NCI-H2227 (cell line): ENCODE data around the gene SEC24B.

Experiments
- DNase-seq: peaks from one replicate; lab custom pipeline; 2025; ENCODE audit not compliant: unreplicated experiment; lab: John Stamatoyannopoulos, UW

The SEC24B gene

DNA sequence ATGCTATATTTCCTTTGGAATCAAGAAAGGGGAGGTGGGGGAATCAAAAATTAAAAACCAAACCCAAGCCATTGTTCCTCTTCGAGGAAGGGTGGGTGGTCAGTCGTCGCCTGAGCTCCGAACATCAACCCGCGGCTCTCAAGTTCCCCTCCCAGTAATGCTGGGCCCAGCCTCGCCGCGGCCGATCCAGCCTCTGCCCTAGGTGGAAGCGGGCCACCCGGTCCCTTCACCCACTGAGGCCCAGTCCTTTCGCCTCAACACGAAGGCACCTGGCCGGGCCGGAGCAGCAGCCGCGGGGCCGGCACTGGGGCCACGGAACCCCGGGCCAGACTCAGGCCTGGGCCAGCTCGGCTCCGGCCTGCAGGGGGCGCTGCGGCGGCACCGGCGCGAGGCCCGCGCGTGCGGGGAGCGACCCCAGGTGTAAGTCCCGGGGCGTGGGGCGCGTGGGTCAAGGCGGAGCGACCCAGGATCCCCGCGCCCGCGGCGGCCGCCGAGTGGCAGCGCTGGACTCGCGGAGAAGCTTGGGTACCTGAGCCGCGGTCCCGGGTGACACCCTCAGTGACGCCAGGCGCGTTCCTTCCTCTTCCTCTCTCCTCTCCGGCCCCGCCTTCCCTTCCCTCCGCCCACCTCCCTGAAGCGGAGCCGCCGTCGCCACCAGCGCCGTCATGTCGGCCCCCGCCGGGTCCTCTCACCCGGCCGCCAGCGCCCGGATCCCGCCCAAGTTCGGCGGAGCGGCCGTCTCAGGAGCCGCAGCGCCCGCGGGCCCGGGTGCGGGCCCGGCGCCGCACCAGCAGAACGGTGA is at the start of gene SEC24B:
SEC24B (plus strand) TSS at position 611 of the 802 bp plus-strand sequence; CDS start at position 666, 55 bp downstream.
- peak; percentile 80 for DNase-seq

DNA sequence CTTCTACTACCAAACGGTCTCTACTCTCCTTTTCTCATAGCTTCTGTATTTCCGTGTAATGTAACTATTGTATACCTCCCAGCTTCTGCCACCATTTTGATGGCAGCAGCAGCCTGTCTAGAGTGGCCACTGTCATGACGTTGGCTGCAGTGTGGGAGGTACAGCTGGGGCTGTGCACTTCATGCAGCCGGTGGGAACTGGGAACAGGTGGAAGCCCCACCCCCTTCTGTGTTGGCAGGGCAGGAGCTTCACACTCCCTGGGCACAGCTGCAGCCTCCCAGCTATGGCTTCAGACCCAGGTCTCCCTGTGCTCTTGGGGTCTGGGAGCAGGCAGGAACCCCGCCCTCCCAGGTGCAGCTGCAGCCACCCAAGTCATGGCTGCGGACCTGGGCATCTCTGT is 49.8 kb upstream of the SEC24B start:
- no peak for DNase-seq

DNA sequence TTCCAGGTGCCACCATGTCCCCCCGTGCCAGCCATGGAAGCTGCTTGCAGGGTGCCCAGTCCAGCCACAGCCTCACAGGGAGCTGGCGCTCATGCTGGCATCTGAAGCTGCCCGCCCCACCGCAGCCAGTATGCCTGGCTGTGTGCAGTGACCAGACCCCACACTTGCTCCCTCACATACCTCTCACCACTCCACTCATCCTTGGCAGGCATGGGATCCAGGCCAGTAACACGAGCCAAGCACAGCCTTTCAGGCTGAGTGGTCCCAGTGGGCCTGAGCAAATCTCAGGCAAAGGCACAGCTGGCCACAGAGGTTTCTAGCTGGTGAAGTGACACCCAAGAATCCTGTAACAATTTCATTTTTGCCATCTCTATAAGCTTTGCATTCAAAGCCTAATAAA is 48.4 kb upstream of the SEC24B start:
- no peak for DNase-seq

DNA sequence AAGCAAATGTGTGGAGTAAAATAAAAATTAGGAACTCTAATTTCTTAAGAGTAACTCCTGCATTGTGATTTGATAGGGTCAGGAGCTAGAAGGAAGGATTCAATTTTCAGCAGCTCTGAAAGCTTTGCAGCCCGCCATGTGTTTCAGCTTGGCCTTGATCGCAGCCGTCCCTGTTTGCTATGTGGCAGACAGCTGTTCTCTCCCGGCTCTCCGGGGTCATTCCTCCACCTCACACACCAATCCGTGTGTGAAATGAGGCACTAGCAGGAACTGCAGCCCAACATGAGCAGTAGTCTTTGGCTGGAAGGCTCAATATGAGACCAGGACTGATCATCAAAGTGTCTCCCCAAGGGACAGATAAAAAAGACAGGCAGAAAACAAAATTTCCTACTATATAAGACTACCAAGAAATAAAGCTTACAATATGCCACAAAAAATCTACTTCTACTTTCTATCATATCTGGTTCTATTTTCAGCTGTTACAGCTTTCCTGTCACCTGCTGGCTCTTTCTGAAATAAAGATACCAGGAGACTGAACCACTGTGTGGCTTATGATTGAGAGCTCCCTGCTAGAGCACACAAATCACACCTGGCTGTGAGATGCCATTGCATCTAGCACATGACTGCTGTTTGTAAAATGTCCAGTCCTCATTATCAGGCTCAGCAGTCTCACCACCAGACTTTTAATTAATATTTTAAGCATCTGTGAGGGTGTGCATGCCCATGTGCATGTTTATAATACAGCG is 44.1 kb upstream of the SEC24B start:
- peak; percentile 23 for DNase-seq

DNA sequence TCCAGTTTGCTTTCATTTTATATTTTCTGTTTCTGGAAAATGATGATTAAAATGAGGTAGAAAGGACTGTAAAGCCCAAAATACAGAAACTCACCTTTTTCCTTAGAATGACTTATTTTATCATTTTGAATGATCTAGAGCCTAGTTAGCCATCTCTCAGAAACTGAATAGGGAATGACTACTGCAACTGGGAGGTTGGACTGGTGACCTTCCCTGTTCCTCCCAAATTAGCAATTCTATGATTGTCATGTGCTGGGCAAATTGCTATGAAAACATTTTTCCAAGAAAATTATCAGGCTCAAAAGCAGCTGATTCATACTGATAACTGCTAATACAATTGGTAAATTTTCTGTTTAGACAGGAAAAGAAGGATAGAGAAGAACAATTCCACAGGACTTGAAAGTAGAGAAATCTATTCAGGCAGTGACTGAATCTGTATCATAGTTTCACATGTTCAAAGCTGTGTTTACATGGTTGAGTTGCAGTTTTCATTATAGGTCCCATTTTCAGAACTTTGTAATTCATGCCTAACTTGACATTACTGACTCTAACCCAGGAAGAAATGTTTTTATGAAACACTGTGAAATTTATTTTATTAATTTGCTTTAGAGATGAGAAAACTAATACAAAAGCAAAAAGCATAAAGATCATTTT is 43.4 kb upstream of the SEC24B start:
- no peak for DNase-seq

DNA sequence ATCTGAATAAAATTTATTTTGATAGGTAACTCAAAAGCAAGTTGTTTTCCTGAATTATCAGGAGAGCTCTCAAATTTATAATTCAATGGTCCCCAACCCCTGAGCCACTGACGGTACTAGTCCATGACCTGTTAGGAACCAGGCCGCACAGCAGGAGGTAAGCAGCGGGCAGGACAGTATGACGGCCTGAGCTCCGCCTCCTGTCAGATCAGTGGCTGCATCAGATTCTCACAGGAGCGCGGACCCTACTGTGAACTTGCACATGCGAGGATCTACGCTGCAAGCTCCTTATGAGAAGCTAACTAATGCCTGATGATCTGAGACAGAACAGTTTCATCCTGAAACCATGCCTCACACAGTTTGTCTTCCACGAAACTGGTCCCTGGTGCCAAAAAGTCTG is 37.9 kb upstream of the SEC24B start:
- peak; percentile 3 for DNase-seq

DNA sequence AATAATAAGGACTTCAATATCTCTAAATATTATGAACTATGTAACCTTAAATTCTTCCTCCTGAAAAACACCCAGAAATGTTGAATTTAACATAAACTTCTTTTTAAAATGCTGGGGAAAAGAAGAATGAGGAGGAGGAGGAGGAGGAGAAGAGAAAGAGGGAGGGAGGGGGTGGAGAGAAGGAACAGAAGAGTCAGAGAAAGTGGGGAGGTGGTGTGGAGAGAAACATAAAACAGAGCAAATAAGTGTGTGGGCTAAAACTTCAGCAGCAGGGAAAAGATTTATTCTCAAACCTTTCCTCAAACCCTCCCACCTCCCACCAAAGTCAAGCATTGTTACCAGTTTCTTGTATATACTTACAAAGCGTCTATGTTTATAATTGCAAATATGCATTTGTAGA is 34.7 kb upstream of the SEC24B start:
- DNase-seq = no peak

DNA sequence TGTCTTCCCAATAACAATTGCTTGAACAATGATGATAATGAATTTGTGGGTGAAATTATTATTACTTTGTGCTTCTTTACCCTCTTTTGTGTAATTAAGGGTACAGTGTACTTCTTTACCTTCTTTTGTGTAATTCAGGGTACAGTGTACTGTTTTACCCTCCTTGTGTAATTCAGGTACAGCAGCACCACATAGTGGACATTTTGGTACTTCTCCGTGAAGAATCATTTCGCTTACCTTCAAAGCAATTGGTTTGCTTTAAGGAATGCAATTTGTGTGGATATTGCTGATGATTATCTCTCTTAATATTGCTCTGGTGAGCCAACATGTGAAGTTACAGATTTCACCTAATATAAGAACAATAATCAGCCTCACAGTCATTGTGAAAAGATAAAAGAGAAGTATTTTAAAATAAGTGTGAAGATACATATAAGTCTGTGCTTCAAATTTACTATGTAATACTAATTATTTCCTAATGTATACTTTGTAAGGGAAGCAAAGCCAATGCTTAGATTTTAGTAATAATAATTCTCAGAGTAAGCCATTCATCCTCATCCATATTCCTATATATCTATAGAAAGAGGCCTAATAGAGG is 27.2 kb upstream of the SEC24B start:
- peak; percentile 68 for DNase-seq

DNA sequence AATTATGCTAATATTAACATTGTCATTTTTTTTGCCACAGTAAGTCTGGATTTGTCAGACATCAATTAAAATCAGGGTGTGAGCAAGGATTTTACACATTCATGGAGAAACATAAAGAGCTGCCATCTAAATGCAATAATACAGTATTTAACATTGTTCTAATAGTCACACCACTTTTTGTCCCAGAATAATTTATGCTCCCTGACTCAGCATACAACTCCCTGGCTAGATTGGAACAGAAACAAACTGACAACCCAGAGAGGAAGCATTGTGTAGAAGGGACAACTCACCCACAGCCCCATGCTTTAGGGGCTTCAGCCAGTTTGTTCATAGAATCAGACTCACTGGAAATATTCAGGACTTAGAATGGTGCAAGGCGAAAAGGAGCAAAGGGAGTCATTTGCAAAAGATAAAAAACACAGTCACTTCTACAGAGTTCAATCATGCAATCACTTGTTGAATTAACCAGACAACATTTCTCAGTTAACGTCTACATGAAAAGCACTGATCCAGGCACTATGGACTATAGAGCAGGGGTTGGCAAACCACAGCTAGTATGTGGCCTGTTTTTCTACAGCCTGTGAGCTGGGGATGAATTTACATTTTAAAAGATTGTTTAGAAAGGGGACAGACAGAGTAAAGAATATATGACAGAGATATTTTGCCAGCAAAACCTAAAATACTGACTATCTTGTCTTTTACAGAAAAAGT is 26.4 kb upstream of the SEC24B start:
- no peak for DNase-seq

DNA sequence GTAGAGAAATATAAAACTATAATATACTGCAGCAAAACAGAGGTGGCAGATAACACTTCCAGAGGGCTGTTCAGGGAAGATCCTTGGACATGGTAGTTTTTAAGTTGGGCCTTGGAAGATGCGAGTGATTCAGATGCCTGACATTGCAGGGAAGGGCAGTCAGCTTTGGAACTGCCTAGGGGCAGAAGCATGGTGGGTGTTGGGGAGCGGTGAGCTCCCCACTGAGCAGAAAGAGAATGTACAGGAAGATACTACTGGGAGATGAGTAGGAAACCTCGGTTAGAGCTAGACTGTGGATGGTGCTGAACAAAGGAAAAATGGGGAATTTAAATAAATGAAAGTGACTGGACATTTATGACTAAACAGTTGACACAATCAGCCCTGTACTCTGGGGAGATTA is 24.9 kb upstream of the SEC24B start:
- DNase-seq = no peak

DNA sequence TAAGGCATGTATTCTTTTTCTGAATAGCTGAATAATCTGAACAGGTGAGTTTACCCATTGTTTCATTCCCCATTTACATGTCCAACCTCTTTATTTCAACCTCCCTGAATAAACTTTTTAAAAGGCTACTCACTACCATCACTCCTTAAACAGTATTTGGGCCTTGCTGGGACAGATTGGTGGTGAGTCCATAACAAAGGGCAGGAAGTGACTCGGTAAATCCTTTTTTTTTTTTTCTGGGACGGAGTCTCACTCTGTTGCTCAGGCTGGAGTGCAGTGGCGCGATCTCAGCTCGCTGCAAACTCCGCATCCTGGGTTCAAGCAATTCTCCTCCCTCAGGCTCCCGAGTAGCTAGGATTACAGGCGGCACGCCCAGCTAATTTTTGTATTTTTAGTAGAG is 23.4 kb upstream of the SEC24B start:
- no peak for DNase-seq

DNA sequence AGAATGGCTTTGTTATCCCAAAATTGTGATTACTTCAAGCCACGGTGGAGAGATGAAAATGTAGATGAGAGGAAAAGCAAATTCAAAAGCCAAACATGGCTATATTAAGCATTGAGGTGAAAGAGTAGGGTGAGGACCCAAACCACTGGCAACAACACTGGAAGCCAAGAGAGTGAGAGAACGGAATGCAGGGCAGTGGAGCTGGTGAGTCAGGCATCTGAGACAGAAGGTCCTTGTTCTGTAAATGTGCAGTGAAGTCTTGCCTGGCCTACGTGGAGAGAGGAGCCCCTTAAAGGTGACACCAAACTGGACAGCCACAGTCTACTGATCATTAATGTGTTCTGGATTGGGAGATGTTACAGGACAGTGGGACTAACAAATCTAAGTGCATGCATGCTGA is 22.8 kb upstream of the SEC24B start:
- DNase-seq = no peak

DNA sequence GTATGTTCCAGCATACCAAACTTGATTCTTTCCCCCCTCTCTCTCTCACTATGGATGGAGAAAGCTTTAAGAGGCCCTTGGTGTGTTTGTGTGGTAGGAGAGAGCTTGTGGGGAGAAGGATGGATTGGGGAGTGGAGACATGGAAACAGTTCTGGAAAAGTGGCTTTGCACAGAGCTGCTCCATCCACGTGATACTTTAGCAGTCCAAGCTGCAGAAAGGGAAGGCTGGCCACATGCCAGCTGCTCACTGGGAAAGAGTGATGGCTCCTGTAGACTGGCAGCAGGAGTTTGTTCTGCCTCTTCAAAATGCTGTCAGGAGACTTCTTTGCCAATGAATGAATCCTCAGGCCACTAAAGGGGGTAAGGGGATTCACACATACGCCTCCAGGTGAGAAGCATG is 21.7 kb upstream of the SEC24B start:
- DNase-seq = peak; percentile 48

DNA sequence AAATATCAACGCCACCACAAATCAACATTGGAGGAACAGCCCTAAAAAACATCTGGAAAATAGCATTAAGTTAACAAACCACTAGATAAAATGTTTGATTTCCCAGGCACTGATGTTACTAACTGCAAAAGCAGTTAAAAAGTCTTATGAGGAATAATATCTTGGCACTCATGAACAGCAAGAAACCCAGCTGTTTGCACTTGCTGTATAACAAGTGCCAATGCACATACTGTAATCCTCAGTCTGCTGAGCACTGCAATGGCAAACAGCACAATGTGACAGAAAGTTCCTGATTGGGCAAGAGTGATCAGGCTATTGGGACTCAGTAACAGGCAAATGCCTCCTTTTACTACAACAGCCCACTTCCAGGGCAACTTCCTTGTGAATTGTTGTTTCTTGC is 20.8 kb upstream of the SEC24B start:
- no peak for DNase-seq

DNA sequence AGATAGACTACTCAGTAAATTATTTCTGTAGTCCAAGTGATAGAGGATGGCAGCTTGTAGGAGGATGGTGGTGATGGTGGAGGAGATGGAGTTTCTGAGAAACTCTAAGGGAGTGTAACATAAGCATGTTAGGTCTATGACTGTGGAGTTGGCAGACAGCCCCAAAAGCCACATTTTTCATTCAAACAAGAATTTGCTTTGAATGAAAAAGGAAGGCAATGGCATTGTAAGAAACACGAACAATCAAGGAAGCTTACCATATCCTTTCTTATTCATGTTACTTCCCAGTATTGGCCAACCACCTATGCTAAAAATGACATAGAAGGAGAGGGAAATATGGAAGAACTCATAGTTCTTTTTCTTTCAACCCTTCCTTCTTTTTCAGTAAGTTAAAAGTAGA is 18.7 kb upstream of the SEC24B start:
- no peak for DNase-seq

DNA sequence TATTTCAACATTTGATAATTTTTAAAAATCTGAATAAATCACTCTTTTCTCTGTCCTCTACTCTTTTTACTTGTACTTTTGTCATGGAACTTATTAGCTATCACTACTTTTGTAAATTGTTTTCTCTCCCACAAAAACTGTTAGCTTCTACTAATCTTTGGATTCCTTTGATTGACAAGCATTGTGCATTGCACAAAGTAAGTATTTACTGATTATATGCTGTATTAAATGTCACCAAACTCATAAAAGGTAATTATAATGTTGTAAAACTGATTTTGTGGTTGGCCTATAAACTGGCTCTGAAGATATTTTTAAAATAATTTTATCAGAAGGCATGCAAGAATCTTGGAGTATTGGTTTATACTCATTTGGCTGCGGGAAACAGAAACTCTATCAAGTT is 15.0 kb upstream of the SEC24B start:
- DNase-seq = no peak

DNA sequence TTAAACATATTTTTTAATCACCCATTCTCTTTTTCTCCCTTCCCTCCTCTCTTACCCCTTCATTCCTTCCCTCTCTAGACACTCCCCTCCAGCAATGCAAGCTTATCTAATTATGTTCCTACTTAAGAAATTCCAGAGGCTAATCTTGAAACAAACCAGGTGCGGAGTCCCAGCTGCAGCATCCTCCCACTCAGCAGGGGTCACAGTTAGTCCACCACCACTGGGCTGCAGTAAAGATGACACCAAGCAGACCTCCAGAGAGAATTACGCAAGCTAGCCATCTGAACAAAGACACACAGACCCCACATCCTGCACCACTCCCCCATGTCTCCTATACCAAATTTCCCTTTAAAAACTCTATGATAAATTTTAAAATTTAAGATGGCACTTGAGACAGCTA is 13.9 kb upstream of the SEC24B start:
- DNase-seq = peak; percentile 5

DNA sequence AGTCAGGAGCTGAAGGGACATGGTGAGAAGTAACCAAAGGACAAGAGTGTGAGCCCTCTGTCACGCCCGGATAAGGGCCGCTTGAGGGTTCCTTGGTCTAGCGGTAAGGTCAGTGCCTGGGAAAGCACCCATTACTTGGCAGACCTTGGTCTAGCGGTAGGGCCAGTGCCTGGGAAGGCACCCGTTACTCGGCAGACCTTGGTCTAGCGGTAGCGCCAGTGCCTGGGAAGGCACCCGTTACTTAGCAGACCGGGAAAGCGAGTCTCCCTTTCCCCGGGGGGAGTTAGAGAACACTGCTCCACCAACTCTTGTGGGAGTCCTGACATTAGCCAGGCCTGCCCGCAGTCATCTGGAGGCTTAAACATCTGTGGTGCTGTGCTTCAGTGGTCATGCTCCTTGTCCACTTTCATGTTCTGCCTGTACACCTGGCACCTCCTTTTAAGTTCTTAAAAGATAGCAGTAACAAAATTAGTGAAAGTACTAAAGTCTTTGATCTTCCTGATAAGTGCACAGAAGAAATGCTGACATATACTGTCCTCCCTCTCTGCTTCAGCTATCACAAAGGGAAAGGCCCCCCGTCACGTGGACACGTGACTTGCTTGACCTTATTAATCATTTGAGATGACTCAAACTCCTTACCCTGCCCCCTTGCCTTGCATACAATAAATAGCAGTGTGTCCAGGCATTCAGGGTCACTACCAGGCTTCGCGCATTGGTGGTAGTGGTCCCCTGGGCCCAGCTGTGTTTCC is 9.3 kb upstream of the SEC24B start:
- no peak for DNase-seq

DNA sequence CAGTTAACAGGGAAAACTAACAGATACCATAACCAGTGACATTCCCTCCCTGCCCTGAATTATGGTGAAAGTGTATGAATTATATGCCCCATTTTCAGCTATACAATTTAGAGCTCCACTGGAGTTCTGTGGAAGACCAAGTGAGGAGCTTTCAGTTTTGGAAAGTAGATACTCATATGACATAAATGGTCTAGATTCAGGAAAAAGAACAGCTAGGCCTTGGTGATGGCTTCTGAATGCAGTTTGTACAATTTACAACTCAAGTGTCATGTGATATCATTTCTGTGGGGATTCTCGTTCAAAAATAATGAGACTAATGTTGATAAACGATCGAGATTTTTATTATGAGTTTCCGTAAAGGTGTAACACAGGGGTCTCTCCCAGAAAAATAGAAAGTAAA is 8.2 kb upstream of the SEC24B start:
- DNase-seq = no peak

DNA sequence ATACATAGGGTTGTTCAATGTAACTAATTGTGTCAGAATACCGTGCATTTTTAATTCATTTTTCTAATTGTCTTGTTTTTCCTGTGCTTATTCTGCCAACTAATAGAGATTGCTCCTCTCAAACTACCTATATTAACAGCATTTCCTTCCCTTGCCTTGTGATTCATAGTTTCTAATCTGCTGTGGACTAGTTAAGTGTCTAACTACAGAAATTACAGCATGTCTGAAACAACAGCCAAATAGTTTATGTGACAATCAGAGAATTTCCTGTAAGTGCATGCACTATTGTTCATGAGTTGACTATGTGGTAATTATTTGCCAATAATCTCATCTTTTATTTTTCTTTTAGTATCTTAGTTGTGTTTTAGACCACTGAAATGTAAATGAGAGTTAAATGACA is 4.1 kb upstream of the SEC24B start:
- DNase-seq = no peak
